ENCODE data around the gene DSCAM. TPM values are rescaled to one million over a fixed set of nuclear protein-coding genes. Genes with fewer than 3 reads are reported as not detected.

The DSCAM gene
- total and polyA plus RNA-seq, 10 of the 15 experiments (the other 5 are each of a cell fraction or from before 2014, with no cell fraction given): not detected

DNA sequence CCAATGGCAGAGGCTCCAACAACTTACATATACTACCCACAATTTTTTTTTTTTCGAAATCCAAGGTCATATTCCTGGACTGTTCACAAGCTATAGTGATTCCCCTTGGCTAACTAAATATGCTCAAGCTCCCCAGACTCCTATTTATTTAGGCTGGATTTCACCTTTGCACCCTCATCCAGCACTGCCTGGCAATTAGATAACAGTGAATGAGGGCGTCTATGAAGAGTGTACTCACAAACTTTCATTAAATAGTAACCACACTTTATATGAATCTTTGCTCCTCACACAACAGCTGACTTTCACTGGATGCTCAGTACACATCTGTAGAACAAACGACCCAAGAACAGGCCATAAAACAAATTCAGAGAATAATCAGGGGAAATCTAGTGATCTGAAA, 51.6 kb downstream of the DSCAM start:
- Histone ChIP-seq H4K20me1 (ENCODE audit: control insufficient read depth, insufficient read depth) (no peaks in the 10 kb centered on the region), H3K9ac (ENCODE audit: control insufficient read depth, insufficient read depth, low read length) (no peak overlapping the region), H3K36me3 (ENCODE audit: control insufficient read depth in 2 of 2, insufficient read depth in 2 of 2, low read length in 1 of 2) (no peaks in the 10 kb centered on the region), H3K9me3 (replicated peaks; ENCODE audit: control insufficient read depth, insufficient read depth, low read length) (no peaks in the 10 kb centered on the region), H3K4me3 (no peak overlapping the region), H3K27ac (ENCODE audit: control insufficient read depth, insufficient read depth) (no peak overlapping the region), H2AFZ (ENCODE audit: control insufficient read depth, low read depth, low read length) (no peak overlapping the region), H3K27me3 (replicated peaks in 1 of 2; ENCODE audit: control insufficient read depth in 2 of 2, insufficient read depth in 2 of 2, low read length in 1 of 2) (no peaks in the 10 kb centered on the region), H3K4me1 (ENCODE audit: control insufficient read depth, insufficient read depth, low read length) (no peaks in the 10 kb centered on the region), H3K4me2 (ENCODE audit: control insufficient read depth, insufficient read depth) (no peak overlapping the region), H3K79me2 (ENCODE audit: control insufficient read depth, insufficient read depth, low read length) (no peaks in the 10 kb centered on the region)
- TF ChIP-seq SREBF2 (IDR thresholded peaks at IDR 0.05; ENCODE audit: low read length): no peak
- TF ChIP-seq FOXM1 (IDR thresholded peaks at IDR 0.05; ENCODE audit: low read depth, low read length): no peak
- TF ChIP-seq KLF5 (IDR thresholded peaks at IDR 0.05; ENCODE audit: partially characterized antibody): no peak
- intact Hi-C loops (cut with micrococcal nuclease; ENCODE audit: unreplicated experiment): no loop called here
- CTCF ChIA-PET: no interaction called here
- in situ Hi-C loops (cut with MboI): no loop called here
- FAIRE-seq: no peak
- WGBS (ENCODE audit: insufficient coverage, insufficient replicate concordance, low lambda C conversion rate, missing lambda C conversion rate): 0% methylated on average over 3 of the region's 3 CpGs
- DNase-seq (ENCODE audit: low read depth, low spot score): no peak
- ATAC-seq: no peak
- POLR2A ChIA-PET: no interaction called here
- RAD21 ChIA-PET (ENCODE audit: unreplicated experiment): no interaction called here
- SMC1A ChIA-PET (ENCODE audit: uncharacterized antibody, unreplicated experiment): no interaction called here
- BruUV-seq (replicated peaks): no TSS peak

DNA sequence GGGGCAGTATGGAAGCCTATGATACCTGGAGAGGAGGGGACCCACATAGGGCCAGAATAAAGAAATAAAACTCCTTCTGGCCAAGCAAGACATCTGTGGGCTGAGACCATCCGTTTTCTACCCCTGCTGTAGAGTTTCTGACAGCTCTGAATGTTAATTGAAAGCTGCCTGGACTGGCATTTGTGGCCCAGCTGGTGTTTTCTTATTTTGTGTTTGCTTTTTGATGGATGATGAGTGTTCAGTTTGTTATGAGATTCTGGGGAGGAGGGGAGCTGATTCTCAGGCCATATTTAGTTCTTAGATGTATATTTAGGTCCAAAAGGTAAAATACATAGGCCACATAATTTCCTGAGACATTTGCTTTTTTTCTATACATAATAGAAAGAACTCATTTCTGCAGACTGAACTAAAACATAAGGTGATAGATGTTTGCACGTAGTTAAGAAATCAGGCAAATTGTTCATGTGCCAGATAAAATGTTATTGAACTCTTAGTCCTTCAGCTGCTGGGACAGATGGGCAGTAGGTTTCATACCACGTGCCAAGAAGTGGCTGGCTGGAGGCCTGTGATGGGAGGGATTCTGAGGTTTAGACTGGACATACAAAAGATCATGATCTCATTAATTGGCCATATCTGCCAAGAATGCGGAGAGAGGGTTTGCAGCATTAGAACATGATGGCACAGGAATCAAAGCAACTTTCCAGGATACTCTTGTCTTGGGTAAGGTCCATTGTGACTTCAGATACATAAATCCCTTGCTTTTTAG, 54.1 kb downstream of the DSCAM start:
- no TSS peak for BruUV-seq (replicated peaks)
- H3K36me3 ChIP-seq (ENCODE audit: control insufficient read depth in 2 of 2, insufficient read depth in 2 of 2, low read length in 1 of 2): no peaks in the 10 kb centered on the region
- H3K4me1 ChIP-seq (ENCODE audit: control insufficient read depth, insufficient read depth, low read length): no peaks in the 10 kb centered on the region
- H2AFZ ChIP-seq (ENCODE audit: control insufficient read depth, low read depth, low read length): no peak overlapping the region
- in situ Hi-C loops (cut with MboI) (no loop called here), intact Hi-C loops (cut with micrococcal nuclease; ENCODE audit: unreplicated experiment) (loop anchor here (2.0 kb wide), 1 partner anchor 22 kb away; no protein-coding TSS in a partner anchor)
- ChIA-PET POLR2A (no interaction called here), SMC1A (ENCODE audit: uncharacterized antibody, unreplicated experiment) (no interaction called here), RAD21 (ENCODE audit: unreplicated experiment) (no interaction called here), CTCF (no interaction called here)
- no peaks in the 10 kb centered on the region for H4K20me1 ChIP-seq (ENCODE audit: control insufficient read depth, insufficient read depth)
- no peak overlapping the region for H3K9ac ChIP-seq (ENCODE audit: control insufficient read depth, insufficient read depth, low read length)
- H3K79me2 ChIP-seq (ENCODE audit: control insufficient read depth, insufficient read depth, low read length): no peaks in the 10 kb centered on the region
- TF ChIP-seq STAT3 (IDR thresholded peaks at IDR 0.05; ENCODE audit: low read depth, low read length) (no peak), BACH1 (IDR thresholded peaks at IDR 0.05; ENCODE audit: borderline replicate concordance) (no peak), FOXK2 (IDR thresholded peaks at IDR 0.05) (no peak), SIN3A (IDR thresholded peaks at IDR 0.05; ENCODE audit: low read depth, low read length) (no peak), JUNB (IDR thresholded peaks at IDR 0.05) (no peak), FOS (IDR thresholded peaks at IDR 0.05; ENCODE audit: borderline replicate concordance, extremely low read depth, insufficient read length) (no peak)
- no peaks in the 10 kb centered on the region for H3K9me3 ChIP-seq (replicated peaks; ENCODE audit: control insufficient read depth, insufficient read depth, low read length)
- no peak overlapping the region for H3K27ac ChIP-seq (ENCODE audit: control insufficient read depth, insufficient read depth)
- FAIRE-seq (no peak), ATAC-seq (no peak), DNase-seq (ENCODE audit: low read depth, low spot score) (no peak)
- H3K4me3 ChIP-seq: no peak overlapping the region
- H3K27me3 ChIP-seq (replicated peaks in 1 of 2; ENCODE audit: control insufficient read depth in 2 of 2, insufficient read depth in 2 of 2, low read length in 1 of 2): no peaks in the 10 kb centered on the region
- 13% methylated on average over 4 of the region's 4 CpGs for WGBS (ENCODE audit: insufficient coverage, insufficient replicate concordance, low lambda C conversion rate, missing lambda C conversion rate)
- H3K4me2 ChIP-seq (ENCODE audit: control insufficient read depth, insufficient read depth): no peak overlapping the region

Data from GM12878 (cell line).